ENCODE data around the gene CA9. TPM values are rescaled to one million over a fixed set of nuclear protein-coding genes. Genes with fewer than 3 reads are reported as not detected.

The CA9 gene
- total RNA-seq, 3 donors from 2014 or later (not counting 1 experiment from before 2014, with no cell fraction given): not detected

GRCh38 chr9:35674025-35674361, 265 bp downstream of the CA9 start:
- no peak overlapping the region for H3K4me3 Mint-ChIP-seq

GRCh38 chr9:35675204-35675603, 1.5 kb downstream of the CA9 start:
- ATAC-seq: peak in 2 of 3 donors; percentile 18 to 35
- no peak overlapping the region for H3K27ac ChIP-seq (ENCODE audit: low read length)
- no peak overlapping the region for H3K27ac Mint-ChIP-seq

More at GRCh38 chr9:35674025-35674361, 265 bp downstream of the CA9 start:
- WGBS (ENCODE audit: insufficient coverage): 93% methylated on average over 3 of the region's 3 CpGs
- Mint-ChIP-seq H3K27ac (no peak overlapping the region), H3K27me3 (ENCODE audit: low read depth in 2 of 2) (peaks cover 10% of the 10 kb centered on the region in 2 donors), H3K4me1 (peaks cover 5 to 19% of the 10 kb centered on the region in 2 donors), H3K9me3 (no peaks in the 10 kb centered on the region), H3K36me3 (no peaks in the 10 kb centered on the region)
- Histone ChIP-seq H3K27me3 (ENCODE audit: control insufficient read depth, insufficient read depth, low read length) (peaks cover 8% of the 10 kb centered on the region), H3K27ac (ENCODE audit: low read length) (no peak overlapping the region), H3K36me3 (ENCODE audit: control insufficient read depth, insufficient read depth, low read length) (no peaks in the 10 kb centered on the region), H3K4me3 (ENCODE audit: low read length) (no peak overlapping the region), H3K9me3 (ENCODE audit: control insufficient read depth, insufficient read depth, low read length) (no peaks in the 10 kb centered on the region), H3K4me1 (ENCODE audit: control insufficient read depth, insufficient read depth, low read length) (peaks cover 14% of the 10 kb centered on the region)
- ATAC-seq: no peak
- intact Hi-C loops (cut with micrococcal nuclease): no loop called here
- DNase-seq: no peak
- no peak for TF ChIP-seq CTCF (IDR thresholded peaks at IDR 0.05)

GRCh38 chr9:35675732-35676392, 2.1 kb downstream of the CA9 start:
- no peak overlapping the region for H3K27ac Mint-ChIP-seq
- H3K4me1 Mint-ChIP-seq: peaks cover 5 to 19% of the 10 kb centered on the region in 2 donors
- DNase-seq (peak in 1 of 2 donors; percentile 58), ATAC-seq (peak; percentile 43 to 76 (median 67))
- H3K27me3 Mint-ChIP-seq (ENCODE audit: low read depth in 2 of 2): peaks cover 10% of the 10 kb centered on the region in 2 donors
- no peaks in the 10 kb centered on the region for H3K36me3 Mint-ChIP-seq
- Histone ChIP-seq H3K4me3 (ENCODE audit: low read length) (peak overlapping the region; percentile 41), H3K27ac (ENCODE audit: low read length) (no peak overlapping the region), H3K9me3 (ENCODE audit: control insufficient read depth, insufficient read depth, low read length) (no peaks in the 10 kb centered on the region), H3K36me3 (ENCODE audit: control insufficient read depth, insufficient read depth, low read length) (no peaks in the 10 kb centered on the region), H3K27me3 (ENCODE audit: control insufficient read depth, insufficient read depth, low read length) (peaks cover 8% of the 10 kb centered on the region), H3K4me1 (ENCODE audit: control insufficient read depth, insufficient read depth, low read length) (peaks cover 14% of the 10 kb centered on the region)
- H3K9me3 Mint-ChIP-seq: no peaks in the 10 kb centered on the region
- peak overlapping the region; percentile 83 for H3K4me3 Mint-ChIP-seq
- WGBS (ENCODE audit: insufficient coverage): 16% methylated on average over 51 of the region's 51 CpGs
- intact Hi-C loops (cut with micrococcal nuclease): no loop called here
- TF ChIP-seq CTCF (IDR thresholded peaks at IDR 0.05): no peak

More at GRCh38 chr9:35675204-35675603, 1.5 kb downstream of the CA9 start:
- H3K36me3 Mint-ChIP-seq: no peaks in the 10 kb centered on the region
- Histone ChIP-seq H3K4me3 (ENCODE audit: low read length) (no peak overlapping the region), H3K4me1 (ENCODE audit: control insufficient read depth, insufficient read depth, low read length) (peaks cover 14% of the 10 kb centered on the region), H3K36me3 (ENCODE audit: control insufficient read depth, insufficient read depth, low read length) (no peaks in the 10 kb centered on the region), H3K27me3 (ENCODE audit: control insufficient read depth, insufficient read depth, low read length) (peaks cover 8% of the 10 kb centered on the region), H3K9me3 (ENCODE audit: control insufficient read depth, insufficient read depth, low read length) (no peaks in the 10 kb centered on the region)
- peaks cover 5 to 19% of the 10 kb centered on the region in 2 donors for H3K4me1 Mint-ChIP-seq
- WGBS (ENCODE audit: insufficient coverage): 54% methylated on average over 13 of the region's 13 CpGs
- H3K27me3 Mint-ChIP-seq (ENCODE audit: low read depth in 2 of 2): peaks cover 10% of the 10 kb centered on the region in 2 donors
- intact Hi-C loops (cut with micrococcal nuclease): no loop called here
- peak overlapping the region; percentile 83 for H3K4me3 Mint-ChIP-seq
- peak in 1 of 2 donors; percentile 16 for DNase-seq
- TF ChIP-seq CTCF (IDR thresholded peaks at IDR 0.05): no peak
- no peaks in the 10 kb centered on the region for H3K9me3 Mint-ChIP-seq

- intact Hi-C loops (cut with micrococcal nuclease): no loop called here
- DNase-seq (no peak), ATAC-seq (no peak)
- H3K4me3 ChIP-seq (ENCODE audit: low read length): no peak overlapping the region
- 98% methylated on average over 3 of the region's 5 CpGs for WGBS (ENCODE audit: insufficient coverage)
- Mint-ChIP-seq H3K9me3 (no peaks in the 10 kb centered on the region), H3K27me3 (ENCODE audit: low read depth in 2 of 2) (peaks cover 9 to 10% of the 10 kb centered on the region in 2 donors), H3K4me1 (peaks cover 5 to 19% of the 10 kb centered on the region in 2 donors), H3K4me3 (no peak overlapping the region), H3K27ac (no peak overlapping the region), H3K36me3 (no peaks in the 10 kb centered on the region)
- no peaks in the 10 kb centered on the region for H3K9me3 ChIP-seq (ENCODE audit: control insufficient read depth, insufficient read depth, low read length)
- no peak for TF ChIP-seq CTCF (IDR thresholded peaks at IDR 0.05)
- H3K4me1 ChIP-seq (ENCODE audit: control insufficient read depth, insufficient read depth, low read length): peaks cover 14% of the 10 kb centered on the region
- H3K36me3 ChIP-seq (ENCODE audit: control insufficient read depth, insufficient read depth, low read length): no peaks in the 10 kb centered on the region
- no peak overlapping the region for H3K27ac ChIP-seq (ENCODE audit: low read length)
- H3K27me3 ChIP-seq (ENCODE audit: control insufficient read depth, insufficient read depth, low read length): peaks cover 8% of the 10 kb centered on the region
Measured at GRCh38 chr9:35679091-35679490, 5.4 kb downstream of the CA9 start.
